SH-SY5Y (cell line): ENCODE results near the gene PNPLA5.

Source experiments
- GATA2 ChIP-seq: IDR thresholded peaks from 2 replicates; pipeline ENCODE4 v1.6.1; 2011; ENCODE audit warnings: mild to moderate bottlenecking, low read depth, low read length
- GATA3 ChIP-seq: IDR thresholded peaks from 2 replicates; pipeline ENCODE4 v1.6.1; 2011; ENCODE audit warnings: low read depth, mild to moderate bottlenecking, low read length, moderate library complexity

DNA sequence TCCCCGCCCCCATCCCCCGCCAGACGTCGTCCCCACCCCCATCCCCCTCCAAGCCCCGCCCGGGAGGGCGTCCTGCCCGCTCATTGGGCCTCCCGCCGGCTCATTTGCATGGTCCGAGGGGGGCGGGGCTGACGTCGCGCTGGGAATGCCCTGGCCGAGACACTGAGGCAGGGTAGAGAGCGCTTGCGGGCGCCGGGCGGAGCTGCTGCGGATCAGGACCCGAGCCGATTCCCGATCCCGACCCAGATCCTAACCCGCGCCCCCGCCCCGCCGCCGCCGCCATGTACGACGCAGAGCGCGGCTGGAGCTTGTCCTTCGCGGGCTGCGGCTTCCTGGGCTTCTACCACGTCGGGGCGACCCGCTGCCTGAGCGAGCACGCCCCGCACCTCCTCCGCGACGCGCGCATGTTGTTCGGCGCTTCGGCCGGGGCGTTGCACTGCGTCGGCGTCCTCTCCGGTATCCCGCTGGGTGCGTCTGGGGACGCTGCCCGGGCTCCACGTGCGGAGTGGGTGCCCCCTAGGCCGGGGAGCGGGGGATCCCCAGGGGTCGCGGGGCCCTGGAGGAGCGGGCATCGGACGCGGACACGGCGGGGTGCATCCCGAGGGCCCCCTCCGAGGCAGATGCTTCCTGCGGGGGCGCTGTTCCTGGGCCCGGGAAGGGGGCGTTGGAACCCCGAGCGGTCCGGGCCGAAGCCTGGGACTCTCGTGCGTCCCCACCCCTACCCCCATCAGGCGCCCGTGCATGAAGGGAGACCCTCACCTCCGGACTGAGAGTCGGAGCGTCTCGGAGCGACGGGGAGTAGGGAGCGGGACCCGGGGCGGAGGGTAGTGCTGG is 32.0 kb upstream of the PNPLA5 start, which contains the start of gene PNPLA3:
- TF ChIP-seq GATA2 (no peak), GATA3 (no peak)
